ENCODE measurements around the gene CBX8. TPM values are rescaled to one million over a fixed set of nuclear protein-coding genes. Genes with fewer than 3 reads are reported as not detected.
A peak's percentile ranks its signal among the peaks of the same experiment; 100 is the strongest.

CBX8 gene
- total and polyA plus RNA-seq, 2 of the 13 experiments (the other 11 are each of a cell fraction or from before 2014, with no cell fraction given), result 0.34 to 12.6 TPM

- TF ChIP-seq ZNF253 (CRISPR knock-in tag; IDR thresholded peaks at IDR 0.05; ENCODE audit: borderline replicate concordance), result peak; percentile 77; the same call in 1 of the 2 replicates
- no peak for TF ChIP-seq ISL2 (CRISPR knock-in tag; IDR thresholded peaks at IDR 0.05)
- TF ChIP-seq DRAP1 (CRISPR knock-in tag; IDR thresholded peaks at IDR 0.05), result no peak
- TF ChIP-seq DZIP1 (CRISPR knock-in tag; IDR thresholded peaks at IDR 0.05), result 0 out of 2 replicates have a peak, but pooled peaks have one; percentile 44
- TF ChIP-seq, protein P1, sequence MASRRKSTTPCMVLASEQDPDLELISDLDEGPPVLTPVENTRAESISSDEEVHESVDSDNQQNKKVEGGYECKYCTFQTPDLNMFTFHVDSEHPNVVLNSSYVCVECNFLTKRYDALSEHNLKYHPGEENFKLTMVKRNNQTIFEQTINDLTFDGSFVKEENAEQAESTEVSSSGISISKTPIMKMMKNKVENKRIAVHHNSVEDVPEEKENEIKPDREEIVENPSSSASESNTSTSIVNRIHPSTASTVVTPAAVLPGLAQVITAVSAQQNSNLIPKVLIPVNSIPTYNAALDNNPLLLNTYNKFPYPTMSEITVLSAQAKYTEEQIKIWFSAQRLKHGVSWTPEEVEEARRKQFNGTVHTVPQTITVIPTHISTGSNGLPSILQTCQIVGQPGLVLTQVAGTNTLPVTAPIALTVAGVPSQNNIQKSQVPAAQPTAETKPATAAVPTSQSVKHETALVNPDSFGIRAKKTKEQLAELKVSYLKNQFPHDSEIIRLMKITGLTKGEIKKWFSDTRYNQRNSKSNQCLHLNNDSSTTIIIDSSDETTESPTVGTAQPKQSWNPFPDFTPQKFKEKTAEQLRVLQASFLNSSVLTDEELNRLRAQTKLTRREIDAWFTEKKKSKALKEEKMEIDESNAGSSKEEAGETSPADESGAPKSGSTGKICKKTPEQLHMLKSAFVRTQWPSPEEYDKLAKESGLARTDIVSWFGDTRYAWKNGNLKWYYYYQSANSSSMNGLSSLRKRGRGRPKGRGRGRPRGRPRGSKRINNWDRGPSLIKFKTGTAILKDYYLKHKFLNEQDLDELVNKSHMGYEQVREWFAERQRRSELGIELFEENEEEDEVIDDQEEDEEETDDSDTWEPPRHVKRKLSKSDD (CRISPR knock-in tag; IDR thresholded peaks at IDR 0.05; ENCODE audit: low read depth), result no peak
Observed at GRCh38 chr17:79802736-79803420, 6.0 kb upstream of the CBX8 start (continued).

Measured in HepG2 (cell line).